Measurements from ENCODE around the gene MEG3. TPM values are rescaled to one million over a fixed set of nuclear protein-coding genes. Genes with fewer than 3 reads are reported as not detected.

MEG3 gene
- total RNA-seq, 1 experiment from 2014 or later = not detected

DNA sequence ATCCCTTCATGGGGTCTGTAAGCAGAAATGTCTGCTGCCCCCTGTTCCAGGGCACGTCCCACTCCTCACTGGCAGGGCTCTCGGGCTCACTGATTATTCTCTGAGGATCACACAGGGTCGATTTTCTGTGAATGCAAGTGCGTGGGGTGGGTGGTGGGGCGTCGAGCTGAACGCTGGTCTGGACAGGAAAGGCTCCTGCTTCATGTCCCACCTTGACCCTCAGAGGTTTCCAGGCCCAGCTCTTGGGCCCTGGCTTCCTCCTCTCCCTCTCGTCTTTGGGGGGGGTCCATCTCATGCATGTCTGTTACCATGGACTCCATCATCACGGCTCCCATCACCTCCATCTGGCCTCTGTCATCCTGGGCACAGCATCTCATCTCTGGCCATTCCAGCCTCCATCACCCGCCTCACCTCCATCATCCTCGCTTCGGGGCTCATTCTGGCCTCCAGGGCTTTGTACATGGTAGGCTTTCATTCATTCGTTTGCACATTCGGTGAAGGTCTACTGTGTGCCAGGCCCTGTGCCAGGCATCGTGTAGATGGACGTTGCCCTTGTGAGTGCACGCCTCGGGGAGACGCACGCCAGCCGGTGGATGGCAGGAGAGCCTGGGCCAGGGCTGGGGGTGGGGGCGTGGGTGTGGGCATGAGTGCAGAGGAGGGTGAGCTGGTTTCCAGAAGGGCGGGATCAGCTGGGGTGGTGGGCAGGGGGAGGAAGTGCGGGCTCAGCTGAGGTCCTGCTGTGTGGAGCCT lies 42.9 kb downstream of the MEG3 start:
- BruUV-seq (replicated peaks) = no TSS peak
- Mint-ChIP-seq H3K27me3 (ENCODE audit: unreplicated experiment) (no peaks in the 10 kb centered on the region), H3K27ac (ENCODE audit: unreplicated experiment) (no peak overlapping the region), H3K36me3 (ENCODE audit: insufficient read depth, unreplicated experiment) (no peaks in the 10 kb centered on the region), H3K9me3 (ENCODE audit: low read depth, unreplicated experiment) (peaks cover 6% of the 10 kb centered on the region), H3K4me3 (ENCODE audit: low read depth, unreplicated experiment) (no peak overlapping the region), H3K4me1 (ENCODE audit: low read depth, unreplicated experiment) (peaks cover 17% of the 10 kb centered on the region)
- no peak for DNase-seq
- intact Hi-C loops (cut with micrococcal nuclease; ENCODE audit: unreplicated experiment) = no loop called here
- TF ChIP-seq, protein P1, sequence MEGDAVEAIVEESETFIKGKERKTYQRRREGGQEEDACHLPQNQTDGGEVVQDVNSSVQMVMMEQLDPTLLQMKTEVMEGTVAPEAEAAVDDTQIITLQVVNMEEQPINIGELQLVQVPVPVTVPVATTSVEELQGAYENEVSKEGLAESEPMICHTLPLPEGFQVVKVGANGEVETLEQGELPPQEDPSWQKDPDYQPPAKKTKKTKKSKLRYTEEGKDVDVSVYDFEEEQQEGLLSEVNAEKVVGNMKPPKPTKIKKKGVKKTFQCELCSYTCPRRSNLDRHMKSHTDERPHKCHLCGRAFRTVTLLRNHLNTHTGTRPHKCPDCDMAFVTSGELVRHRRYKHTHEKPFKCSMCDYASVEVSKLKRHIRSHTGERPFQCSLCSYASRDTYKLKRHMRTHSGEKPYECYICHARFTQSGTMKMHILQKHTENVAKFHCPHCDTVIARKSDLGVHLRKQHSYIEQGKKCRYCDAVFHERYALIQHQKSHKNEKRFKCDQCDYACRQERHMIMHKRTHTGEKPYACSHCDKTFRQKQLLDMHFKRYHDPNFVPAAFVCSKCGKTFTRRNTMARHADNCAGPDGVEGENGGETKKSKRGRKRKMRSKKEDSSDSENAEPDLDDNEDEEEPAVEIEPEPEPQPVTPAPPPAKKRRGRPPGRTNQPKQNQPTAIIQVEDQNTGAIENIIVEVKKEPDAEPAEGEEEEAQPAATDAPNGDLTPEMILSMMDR (IDR thresholded peaks at IDR 0.05; ENCODE audit: unreplicated experiment) = no peak
- CTCF ChIA-PET = no interaction called here

DNA sequence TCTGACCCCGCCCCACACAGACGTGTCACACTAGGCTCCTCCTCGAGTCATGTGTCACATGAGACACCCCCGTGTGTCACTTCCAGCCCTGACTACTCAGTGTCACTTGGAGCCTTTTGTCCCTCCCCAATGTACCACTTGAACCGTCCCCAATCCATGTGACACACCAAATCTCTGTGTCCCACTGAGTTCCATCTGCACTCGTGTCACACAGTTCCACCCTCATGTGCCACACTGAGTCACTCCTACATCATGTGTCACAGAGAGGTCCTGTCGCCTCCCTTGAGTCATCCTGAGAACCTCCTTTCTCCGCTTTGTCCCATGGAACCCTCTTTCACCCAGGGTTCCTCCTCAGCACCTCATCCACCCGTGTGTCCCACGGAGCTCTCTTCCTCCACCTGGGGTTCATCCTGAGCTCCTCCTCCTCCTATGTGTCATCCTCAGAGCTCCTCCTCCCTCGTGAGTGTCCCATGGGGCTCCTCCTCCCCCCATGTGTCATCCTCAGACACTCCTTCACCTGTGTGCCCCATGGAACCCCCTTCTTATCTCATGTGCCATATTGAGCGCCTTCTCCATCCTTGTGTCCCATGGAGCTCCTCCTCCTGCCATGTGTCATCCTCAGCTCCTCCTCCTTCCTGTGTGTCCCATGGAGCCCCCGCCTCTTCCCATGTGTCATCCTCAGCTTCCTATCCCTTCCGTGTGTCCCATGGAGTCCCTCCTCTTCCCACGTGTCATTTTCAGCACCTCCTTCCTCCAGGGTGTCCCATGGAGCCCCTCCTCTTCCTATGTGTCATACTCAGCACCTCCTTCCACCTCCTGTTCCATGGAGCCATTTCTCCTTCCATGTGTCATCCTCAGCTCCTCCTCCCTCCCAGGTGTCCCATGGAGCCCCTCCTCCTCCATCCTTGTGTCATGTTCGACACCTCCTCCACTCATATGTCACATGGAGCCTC lies 45.6 kb downstream of the MEG3 start:
- Mint-ChIP-seq H3K4me1 (ENCODE audit: low read depth, unreplicated experiment) (peaks cover 17% of the 10 kb centered on the region), H3K27me3 (ENCODE audit: unreplicated experiment) (no peaks in the 10 kb centered on the region), H3K9me3 (ENCODE audit: low read depth, unreplicated experiment) (peaks cover 6% of the 10 kb centered on the region), H3K36me3 (ENCODE audit: insufficient read depth, unreplicated experiment) (no peaks in the 10 kb centered on the region), H3K4me3 (ENCODE audit: low read depth, unreplicated experiment) (no peak overlapping the region), H3K27ac (ENCODE audit: unreplicated experiment) (no peak overlapping the region)
- TF ChIP-seq, protein P1 (IDR thresholded peaks at IDR 0.05; ENCODE audit: unreplicated experiment) = no peak
- CTCF ChIA-PET = no interaction called here
- intact Hi-C loops (cut with micrococcal nuclease; ENCODE audit: unreplicated experiment) = no loop called here
- no peak for DNase-seq
- BruUV-seq (replicated peaks) = no TSS peak

DNA sequence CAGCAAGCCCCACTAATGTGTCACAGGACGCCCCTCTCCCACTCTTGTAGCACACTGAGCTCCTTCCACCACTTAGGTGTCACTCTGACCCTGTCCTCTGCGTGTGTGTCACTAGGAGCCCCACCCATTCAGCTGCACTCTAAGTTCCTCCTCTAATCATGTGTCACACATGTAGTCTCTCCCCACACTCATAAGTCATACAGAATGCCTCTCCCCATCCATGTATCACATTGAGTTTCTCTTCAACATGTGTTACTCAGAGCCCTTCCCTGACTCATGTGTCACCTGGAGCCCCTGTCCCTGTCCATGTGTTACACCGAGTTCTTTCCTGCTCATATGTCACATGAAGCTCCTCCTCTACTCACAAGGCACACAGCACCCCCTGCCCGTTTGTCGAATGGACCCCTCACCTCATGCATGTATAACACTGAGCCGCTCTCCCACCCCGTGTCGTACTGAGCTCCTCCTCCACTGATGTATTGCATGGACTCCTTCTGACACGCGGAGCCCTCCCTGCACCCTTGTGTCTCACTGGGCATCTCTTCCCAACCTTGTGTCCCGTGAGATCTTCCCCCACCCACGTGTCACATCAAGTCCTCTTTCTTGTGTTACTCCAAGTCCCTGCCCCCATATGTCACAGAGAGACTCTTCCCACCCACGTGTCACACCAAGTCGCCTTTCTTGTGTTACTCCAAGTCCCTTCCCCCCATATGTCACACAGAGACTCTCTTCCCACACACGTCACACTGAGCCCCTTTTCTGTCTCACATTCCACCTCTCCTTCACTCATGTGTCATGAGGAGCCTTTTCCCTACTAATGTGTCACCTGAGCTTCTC lies 46.6 kb downstream of the MEG3 start:
- TF ChIP-seq, protein P1 (IDR thresholded peaks at IDR 0.05; ENCODE audit: unreplicated experiment) = no peak
- H3K27ac Mint-ChIP-seq (ENCODE audit: unreplicated experiment) = no peak overlapping the region
- H3K36me3 Mint-ChIP-seq (ENCODE audit: insufficient read depth, unreplicated experiment) = no peaks in the 10 kb centered on the region
- peaks cover 17% of the 10 kb centered on the region for H3K4me1 Mint-ChIP-seq (ENCODE audit: low read depth, unreplicated experiment)
- no peak overlapping the region for H3K4me3 Mint-ChIP-seq (ENCODE audit: low read depth, unreplicated experiment)
- BruUV-seq (replicated peaks) = no TSS peak
- H3K27me3 Mint-ChIP-seq (ENCODE audit: unreplicated experiment) = no peaks in the 10 kb centered on the region
- DNase-seq = no peak
- CTCF ChIA-PET = no interaction called here
- intact Hi-C loops (cut with micrococcal nuclease; ENCODE audit: unreplicated experiment) = no loop called here
- H3K9me3 Mint-ChIP-seq (ENCODE audit: low read depth, unreplicated experiment) = peaks cover 6% of the 10 kb centered on the region

DNA sequence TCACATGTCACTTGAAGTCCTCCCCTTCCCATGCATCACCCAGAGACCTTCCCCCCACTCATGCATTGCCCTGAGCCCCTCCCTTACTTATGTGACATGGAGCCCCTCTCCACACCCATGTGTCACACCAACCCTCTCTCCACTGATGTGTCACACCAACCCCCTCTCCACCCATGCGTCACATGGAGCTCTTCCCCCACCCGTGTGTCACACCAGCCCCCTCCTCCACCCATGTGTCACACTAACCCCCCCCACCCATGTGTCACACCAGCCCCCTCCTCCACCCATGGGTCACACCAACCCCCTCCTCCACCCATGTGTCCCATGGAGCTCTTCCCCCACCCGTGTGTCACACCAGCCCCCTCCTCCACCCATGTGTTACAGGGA lies 47.2 kb downstream of the MEG3 start:
- no peak overlapping the region for H3K4me3 Mint-ChIP-seq (ENCODE audit: low read depth, unreplicated experiment)
- DNase-seq = no peak
- H3K4me1 Mint-ChIP-seq (ENCODE audit: low read depth, unreplicated experiment) = peaks cover 17% of the 10 kb centered on the region
- H3K27me3 Mint-ChIP-seq (ENCODE audit: unreplicated experiment) = no peaks in the 10 kb centered on the region
- no peak overlapping the region for H3K27ac Mint-ChIP-seq (ENCODE audit: unreplicated experiment)
- TF ChIP-seq, protein P1 (IDR thresholded peaks at IDR 0.05; ENCODE audit: unreplicated experiment) = no peak
- intact Hi-C loops (cut with micrococcal nuclease; ENCODE audit: unreplicated experiment) = no loop called here
- peaks cover 6% of the 10 kb centered on the region for H3K9me3 Mint-ChIP-seq (ENCODE audit: low read depth, unreplicated experiment)
- no peaks in the 10 kb centered on the region for H3K36me3 Mint-ChIP-seq (ENCODE audit: insufficient read depth, unreplicated experiment)
- CTCF ChIA-PET = interaction anchor here (0.5 to 0.6 kb wide), 3 partner anchors 524 to 716 kb away, joined by 3 to 4 read pairs (median 3); no protein-coding TSS in a partner anchor
- no TSS peak for BruUV-seq (replicated peaks)

Data from Calu3 (cell line).